ENCODE measurements around the gene RGS6.

RGS6 gene

DNA sequence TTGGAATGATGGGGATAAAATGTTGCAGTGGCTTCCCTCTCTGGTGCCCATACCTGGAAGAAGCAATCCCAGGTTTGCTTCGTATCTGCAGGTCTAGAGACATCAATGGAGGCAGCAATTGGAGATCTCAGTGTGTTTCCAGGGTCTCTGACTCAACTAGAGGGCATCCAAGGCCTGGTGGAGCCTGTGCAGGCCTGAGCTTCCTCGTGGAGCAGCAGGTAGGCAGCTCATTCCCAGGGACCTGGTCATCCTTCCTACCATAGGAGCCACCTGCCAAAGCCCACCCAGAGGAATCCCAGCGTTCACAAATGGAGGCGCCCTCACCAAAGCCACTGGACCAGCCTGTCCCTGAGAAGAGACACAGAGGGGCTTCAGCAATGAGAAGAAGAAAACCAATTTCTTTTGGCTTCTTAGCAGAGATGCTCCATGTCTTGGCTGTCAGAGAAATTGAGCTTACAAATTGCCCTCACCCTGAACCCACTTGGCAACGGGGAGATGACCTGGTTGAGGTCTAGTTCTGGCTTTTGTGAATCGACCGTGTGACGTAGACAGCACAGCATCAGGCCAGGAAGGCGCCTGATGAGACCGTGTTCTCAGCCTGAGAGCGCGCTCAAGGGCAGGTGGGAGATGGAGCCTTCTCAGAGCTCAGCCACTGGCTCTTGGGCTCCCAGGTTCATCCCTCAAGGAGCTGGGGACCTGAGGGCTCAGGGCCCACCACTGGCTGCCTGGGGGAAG, 678.0 kb downstream of the RGS6 start:
- DNase-seq (ENCODE audit: low read depth) = no peak

DNA sequence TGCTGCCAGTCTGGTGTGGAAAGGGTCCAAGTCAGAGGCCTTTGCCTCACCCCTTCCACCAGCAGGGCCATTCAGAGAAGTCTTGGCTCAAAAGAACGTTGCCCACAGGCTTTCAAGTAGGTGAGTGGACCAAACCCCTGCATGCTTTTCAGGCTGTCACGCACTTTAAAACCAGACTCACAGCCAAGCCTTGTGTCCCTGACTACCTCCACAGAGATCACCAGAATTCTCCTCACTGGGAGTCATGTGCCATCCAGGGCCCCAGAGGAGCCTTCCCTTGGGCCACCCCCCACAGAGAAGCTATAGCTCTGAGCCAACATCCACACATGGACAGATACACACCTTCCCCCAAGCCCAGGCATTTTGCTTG, 678.6 kb downstream of the RGS6 start:
- DNase-seq (ENCODE audit: low read depth) = no peak

DNA sequence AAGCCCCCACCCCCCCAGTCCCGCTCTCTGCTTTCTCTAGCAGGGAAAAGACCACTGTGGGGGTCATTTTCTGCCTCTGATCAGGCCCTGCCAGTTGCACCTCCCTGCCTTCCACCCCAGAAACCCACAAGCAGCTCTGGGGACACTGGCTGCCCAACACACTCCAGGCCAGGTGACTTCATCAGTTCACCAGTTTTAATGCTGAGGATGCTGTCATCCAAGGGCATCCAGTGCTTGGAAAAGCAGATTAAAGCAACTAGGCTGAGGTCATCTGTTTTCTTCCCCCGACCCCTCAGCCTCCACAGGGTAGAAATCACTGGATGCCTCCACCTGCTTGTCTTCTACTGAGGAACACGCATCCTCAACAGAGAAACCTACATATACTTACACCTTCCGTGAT, 679.3 kb downstream of the RGS6 start:
- DNase-seq (ENCODE audit: low read depth) = no peak

DNA sequence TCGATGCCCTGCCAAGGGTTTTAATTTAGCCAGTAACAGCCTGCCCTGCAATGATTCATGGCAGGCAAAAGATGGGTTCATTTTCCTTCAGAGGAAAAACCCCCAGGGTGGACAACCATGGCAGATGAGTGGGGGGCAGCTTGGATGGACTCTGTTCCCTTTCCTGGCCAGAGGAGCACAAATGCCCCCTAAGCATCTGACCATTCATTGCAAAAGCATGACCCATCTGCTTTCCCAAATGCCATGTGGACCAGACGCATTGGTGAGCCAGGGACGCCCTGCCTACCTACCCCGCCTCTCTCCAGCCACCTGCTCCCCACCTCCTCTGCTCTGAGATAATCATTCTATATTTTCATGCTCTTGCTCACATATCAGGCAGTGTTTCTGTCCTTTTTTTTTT, 679.8 kb downstream of the RGS6 start:
- no peak for DNase-seq (ENCODE audit: low read depth)

DNA sequence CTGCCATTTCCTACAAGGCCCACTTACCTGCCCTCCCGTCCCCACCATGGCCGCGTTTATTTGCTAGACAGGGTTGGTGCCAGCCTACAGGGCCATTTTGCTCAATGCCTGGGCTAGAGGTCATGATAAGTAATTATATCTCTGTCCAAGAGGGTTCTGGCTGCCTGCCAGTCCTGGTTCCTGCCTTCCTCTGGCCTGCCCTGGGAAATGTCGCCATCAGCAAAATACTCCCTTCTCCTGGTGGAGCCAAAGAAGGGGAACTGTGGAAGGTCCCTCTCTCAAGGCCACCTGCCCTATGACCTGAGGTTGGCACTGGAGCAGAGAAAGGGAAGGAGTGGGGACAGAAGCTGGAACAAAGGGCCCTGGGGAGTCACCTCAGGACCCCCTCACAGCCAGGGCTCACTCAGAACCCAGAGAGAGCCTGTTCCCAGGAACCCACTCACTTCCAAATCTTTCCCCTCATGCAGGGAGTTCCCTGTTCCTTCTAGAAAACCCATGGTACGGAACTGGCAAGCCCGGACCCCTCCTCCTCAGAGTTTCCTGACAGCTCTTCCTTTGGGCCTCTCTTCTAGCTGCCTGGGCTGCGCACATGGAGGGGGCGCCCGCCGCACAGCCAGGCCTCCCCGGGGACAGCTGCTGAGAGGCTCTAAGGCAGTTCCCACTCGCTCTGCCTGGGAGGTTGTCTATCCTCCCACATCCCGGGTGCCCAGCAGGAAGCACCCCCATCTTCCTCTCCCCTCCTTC, 681.2 kb downstream of the RGS6 start:
- no peak for DNase-seq (ENCODE audit: low read depth)

DNA sequence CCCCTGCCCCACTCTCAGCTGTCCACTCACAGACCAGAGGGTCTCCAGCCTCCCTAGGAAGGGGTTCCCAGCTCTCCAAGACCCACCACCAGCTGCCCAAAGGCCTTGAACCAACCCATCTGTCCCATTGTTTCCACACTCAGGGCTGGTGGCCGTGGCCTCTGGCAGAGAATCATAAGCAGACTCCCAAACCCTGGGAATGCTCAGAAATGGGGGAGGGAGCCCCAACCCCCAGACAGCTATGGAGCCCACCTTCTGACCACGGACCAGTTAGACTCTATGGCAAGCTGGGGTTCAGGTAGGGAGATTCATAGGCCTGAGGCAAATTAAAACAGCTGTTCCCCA, 681.7 kb downstream of the RGS6 start:
- DNase-seq (ENCODE audit: low read depth) = no peak

DNA sequence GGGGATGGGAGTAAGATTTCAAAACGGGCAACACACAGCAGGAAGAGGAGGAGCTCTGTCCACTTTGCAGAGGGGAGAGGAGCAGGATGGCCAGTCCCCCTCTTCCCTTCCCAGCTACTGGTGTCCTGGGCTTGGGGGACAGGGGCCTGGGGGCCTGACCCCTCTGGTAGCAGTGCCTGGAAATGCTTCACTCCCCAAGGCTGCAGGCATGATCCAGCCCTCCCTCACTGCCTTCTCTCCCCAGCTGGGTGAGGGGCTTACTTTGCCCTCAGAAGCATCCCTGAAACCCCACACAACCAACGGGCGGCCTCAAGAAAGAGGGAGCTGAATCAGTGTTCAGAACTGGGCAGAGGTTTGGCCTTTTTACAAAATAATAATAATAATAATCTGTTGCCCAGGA, 682.1 kb downstream of the RGS6 start:
- DNase-seq (ENCODE audit: low read depth) = no peak

DNA sequence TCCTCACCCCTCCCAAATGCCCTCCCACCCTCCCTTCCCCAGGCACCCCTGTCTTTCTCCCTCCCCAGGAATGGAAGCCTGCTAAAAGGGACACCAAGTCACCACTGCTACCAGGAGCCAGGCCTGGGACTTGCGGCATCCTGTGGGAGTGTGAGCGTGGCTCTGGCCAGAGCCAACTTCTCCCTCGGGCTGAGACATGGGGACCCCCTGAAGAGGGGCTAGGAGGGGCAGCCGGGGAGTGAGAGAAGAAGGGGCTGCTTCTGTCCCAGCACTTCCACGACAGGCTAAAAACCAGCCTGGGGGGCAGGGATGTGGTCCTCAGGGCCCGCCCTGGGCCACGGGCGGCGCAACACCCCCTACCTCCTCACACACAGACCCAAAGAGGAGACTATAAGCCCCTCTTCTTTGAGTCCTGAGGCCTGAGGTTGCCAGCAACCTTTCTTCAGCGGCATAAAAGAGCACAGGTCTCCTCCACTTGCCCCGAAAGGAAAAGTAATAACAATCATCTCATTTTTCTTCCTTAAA, 682.7 kb downstream of the RGS6 start:
- no peak for DNase-seq (ENCODE audit: low read depth)

DNA sequence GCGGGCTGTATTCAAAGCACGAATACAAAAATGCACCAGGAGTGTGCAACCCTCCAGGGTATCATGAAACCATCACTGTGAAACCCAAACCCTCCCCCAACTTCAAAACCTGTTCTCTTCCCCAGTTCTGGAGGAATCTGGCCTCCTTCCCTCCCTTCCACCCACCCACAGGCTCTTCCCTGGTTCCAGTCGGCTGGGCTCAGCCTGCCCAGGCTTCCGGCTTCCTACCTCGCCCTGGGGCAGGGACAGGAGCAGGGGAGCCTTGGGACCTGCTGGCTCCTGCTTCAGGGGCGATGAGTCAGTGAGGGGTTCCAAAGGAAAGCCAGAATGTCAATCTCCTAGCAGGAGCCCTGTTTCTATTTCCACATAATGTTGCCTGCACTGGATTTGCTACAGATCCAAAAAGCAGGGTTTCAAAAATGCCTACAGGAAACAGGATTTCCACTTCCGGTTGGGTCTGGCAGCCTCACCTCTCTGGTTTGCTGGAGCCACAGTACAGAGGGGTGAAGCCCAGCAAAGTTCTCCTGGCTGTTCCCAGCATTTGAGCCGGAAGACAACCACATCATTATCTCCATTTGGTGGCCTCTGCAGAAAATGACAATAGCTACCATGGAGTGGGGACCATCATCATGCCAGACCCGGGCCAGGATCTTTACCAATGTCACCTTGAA, 683.4 kb downstream of the RGS6 start:
- DNase-seq (ENCODE audit: low read depth) = no peak

Measured in stimulated activated CD8-positive, alpha-beta memory T cell treated with anti-CD3 and anti-CD28 coated beads, Interleukin-12 subunit alpha, Interleukin-12 subunit beta, amount 100 ng/mL, for 1 hour (primary cell).